Activated naive CD8-positive, alpha-beta T cell (primary cell): Measurements from ENCODE around the gene ACTBL2.
"Not testable (repeated sequence)": the region's sequence is repeated elsewhere in the genome, so short reads cannot be mapped to it uniquely, and the experiment has no call there.

Experiments
- H3K27ac Mint-ChIP-seq: one replicate; pipeline ENCODE4 v1.8.0; 2021; ENCODE audit warnings: mixed read lengths
- H3K27me3 Mint-ChIP-seq: one replicate; pipeline ENCODE4 v1.8.0; 2021; ENCODE audit warnings: mixed read lengths
- H3K36me3 Mint-ChIP-seq: one replicate; pipeline ENCODE4 v1.8.0; 2021; ENCODE audit warnings: mixed read lengths
- H3K4me1 Mint-ChIP-seq: one replicate; pipeline ENCODE4 v1.8.0; 2021; ENCODE audit warnings: low read depth, mixed read lengths
- H3K4me3 Mint-ChIP-seq: one replicate; pipeline ENCODE4 v1.8.0; 2021; ENCODE audit warnings: mild to moderate bottlenecking, mixed read lengths
- H3K9me3 Mint-ChIP-seq: one replicate; pipeline ENCODE4 v1.8.0; 2021; ENCODE audit warnings: low read depth, mixed read lengths

ACTBL2 gene

DNA sequence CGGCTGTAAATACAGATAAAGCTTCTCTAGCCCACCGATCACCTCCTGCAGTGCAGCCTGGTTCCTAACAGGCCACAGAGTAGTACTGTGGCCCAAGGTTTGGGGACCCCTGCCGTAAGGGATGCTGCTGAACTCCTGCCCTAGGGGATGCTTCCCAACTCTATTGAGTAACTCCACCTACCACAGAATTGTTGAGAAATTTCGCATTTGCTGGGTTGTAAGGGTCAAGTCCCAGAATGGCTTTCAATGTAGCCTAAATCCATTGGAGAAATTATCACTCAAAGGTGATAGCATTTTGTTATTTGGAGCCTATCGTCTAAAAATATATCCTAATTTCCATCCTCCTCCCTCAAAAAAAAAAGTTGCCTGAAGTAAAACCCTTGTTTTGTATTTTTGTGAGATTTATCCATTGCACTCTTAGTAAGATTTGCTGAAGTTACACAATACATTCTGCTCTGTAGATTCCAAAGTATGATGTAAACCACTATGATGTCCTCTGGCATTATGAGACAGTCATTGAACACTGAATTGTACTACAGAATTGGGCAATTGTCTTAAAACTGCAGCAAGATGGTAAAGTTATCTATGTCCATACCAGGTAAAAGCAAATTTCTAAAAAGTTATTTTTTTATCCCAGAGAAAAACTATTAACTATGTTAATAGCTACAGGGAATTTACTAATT lies 14.0 kb downstream of the ACTBL2 start:
- Mint-ChIP-seq H3K27me3 (peaks cover 3% of the 10 kb centered on the region), H3K36me3 (no peaks in the 10 kb centered on the region), H3K27ac (no peak overlapping the region), H3K4me1 (no peaks in the 10 kb centered on the region), H3K9me3 (peaks cover 3% of the 10 kb centered on the region), H3K4me3 (no peak overlapping the region)

DNA sequence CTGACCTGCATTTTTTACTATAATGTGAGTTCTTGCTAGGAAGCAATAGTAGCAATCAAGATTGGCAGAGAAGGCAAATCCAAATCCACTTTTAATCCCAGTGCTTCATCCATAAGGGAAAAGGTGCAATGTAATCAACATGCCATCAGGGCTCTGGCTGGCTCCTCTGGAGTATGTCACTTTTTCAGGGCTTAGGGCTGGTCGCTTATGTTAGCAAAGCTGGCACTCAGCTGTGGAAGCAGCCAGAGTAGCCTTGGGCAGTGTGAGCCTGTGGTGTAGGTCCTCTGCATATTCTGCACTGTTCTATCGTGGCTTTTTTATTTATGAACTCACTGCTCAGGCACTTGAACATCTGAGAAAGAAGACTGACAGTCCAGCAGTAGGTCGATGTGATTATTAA lies 16.1 kb downstream of the ACTBL2 start:
- no peaks in the 10 kb centered on the region for H3K4me1 Mint-ChIP-seq
- peaks cover 3% of the 10 kb centered on the region for H3K9me3 Mint-ChIP-seq
- H3K36me3 Mint-ChIP-seq: no peaks in the 10 kb centered on the region
- H3K4me3 Mint-ChIP-seq: no peak overlapping the region
- no peak overlapping the region for H3K27ac Mint-ChIP-seq
- peaks cover 3% of the 10 kb centered on the region for H3K27me3 Mint-ChIP-seq

DNA sequence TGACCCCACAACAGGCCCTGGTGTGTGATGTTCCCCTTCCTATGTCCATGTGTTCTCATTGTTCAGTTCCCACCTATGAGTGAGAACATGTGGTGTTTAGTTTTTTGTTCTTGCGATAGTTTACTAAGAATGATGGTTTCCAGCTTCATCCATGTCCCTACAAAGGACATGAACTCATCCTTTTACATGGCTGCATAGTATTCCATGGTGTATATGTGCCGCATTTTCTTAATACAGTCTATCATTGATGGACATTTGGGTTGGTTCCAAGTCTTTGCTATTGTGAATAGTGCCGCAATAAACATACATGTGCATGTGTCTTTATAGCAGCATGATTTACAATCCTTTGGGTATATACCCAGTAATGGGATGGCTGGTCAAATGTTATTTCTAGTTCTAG lies 22.6 kb downstream of the ACTBL2 start:
- not testable (repeated sequence) for H3K27me3 Mint-ChIP-seq, H3K27ac Mint-ChIP-seq

DNA sequence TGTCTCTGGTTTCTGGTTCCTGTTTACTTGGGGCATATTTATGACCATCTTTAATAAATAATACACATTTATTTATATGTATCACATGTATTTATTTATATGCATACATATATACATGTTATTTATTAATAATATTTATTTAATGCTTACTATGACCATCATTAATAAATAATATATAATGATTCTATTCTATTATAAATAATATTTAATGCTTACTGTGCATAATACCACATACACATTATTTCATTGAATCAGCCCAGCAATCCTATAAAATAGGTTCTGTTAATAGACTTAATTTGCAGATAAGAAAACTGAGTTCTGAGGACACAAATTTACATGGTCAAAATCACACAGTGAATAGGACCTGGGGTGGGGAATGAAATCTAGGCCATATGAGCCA lies 24.2 kb downstream of the ACTBL2 start:
- H3K27me3 Mint-ChIP-seq: no peaks in the 10 kb centered on the region
- H3K9me3 Mint-ChIP-seq: no peaks in the 10 kb centered on the region
- H3K27ac Mint-ChIP-seq: no peak overlapping the region
- no peaks in the 10 kb centered on the region for H3K4me1 Mint-ChIP-seq
- H3K4me3 Mint-ChIP-seq: no peak overlapping the region
- no peaks in the 10 kb centered on the region for H3K36me3 Mint-ChIP-seq

More for the DNA sequence above, 22.6 kb downstream of the ACTBL2 start:
- H3K4me1 Mint-ChIP-seq, H3K4me3 Mint-ChIP-seq, H3K9me3 Mint-ChIP-seq, H3K36me3 Mint-ChIP-seq: not testable (repeated sequence)

DNA sequence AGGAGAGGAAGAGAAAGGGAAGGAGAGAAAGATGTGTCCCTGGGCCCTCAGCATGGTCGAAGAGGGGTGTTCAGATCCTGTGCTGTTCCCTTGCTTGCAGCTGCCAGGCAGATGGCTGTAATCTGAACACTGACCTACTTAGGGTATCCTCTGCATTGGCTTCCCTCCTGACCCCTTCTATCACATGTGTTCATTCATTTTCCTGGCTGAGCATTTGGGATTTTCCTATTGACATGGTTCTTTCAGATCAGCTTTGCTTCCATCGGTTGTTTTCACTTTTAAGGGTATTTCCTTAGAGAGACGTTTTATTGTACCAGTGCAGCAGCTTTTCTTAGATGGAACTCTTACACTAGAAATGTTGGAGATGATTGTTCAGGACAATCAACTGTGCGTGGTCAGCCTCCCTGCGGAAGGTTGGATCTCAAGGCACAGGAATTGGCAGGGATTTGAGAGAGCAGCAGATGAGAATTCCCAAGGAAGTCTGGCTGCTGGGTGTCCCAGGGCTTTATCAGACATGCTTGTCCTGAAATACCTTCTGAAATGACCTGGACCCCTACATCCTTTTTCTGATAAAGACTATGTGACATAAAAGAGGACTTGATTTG lies 26.0 kb downstream of the ACTBL2 start:
- no peaks in the 10 kb centered on the region for H3K27me3 Mint-ChIP-seq
- H3K36me3 Mint-ChIP-seq: no peaks in the 10 kb centered on the region
- H3K27ac Mint-ChIP-seq: no peak overlapping the region
- H3K9me3 Mint-ChIP-seq: no peaks in the 10 kb centered on the region
- H3K4me1 Mint-ChIP-seq: peaks cover 3% of the 10 kb centered on the region
- no peak overlapping the region for H3K4me3 Mint-ChIP-seq

DNA sequence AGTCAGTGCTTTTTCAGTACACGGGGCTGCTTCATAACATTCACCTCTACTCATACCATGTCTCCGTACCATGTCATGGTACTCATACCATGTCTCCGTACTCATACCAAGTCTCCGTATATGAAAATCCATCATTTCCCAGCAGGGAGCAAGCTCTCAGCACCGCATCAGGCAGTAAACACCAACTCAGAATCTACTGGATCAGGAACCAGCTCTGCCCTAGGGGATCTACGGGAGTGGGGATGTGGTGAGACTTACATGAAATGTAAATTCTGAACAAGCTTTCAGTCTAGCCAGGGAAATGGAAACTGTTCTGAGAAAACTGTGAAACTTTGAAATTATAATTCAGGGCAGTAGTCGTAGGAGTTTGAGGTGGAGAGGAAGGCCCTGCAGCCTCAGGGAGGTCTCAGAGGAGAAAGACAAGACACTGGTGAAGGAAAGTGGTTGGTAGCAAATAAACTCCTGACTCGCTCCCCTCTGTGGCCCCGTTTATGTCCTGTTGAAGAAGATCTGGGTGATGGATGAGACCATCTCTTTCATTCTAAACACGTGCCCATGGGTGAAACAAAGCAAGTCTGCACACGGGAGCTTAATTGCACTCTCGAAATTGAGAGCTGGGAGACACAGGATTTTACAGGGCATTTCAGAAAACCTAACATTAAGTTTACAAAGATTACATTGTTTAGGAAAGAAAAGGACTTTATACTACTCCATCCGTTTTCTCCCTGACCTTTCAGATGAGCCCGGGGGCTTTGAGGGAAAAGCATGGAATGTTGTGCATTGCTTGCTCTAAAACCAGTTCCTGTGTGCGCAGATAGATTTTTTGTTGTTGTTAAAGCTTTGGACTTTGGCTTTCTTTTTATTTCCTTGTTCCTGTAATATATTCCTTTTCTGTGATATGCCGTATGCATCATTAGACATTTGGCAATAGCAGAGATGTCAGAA lies 26.8 kb downstream of the ACTBL2 start:
- no peaks in the 10 kb centered on the region for H3K36me3 Mint-ChIP-seq
- H3K4me3 Mint-ChIP-seq: no peak overlapping the region
- no peaks in the 10 kb centered on the region for H3K9me3 Mint-ChIP-seq
- H3K27me3 Mint-ChIP-seq: no peaks in the 10 kb centered on the region
- no peak overlapping the region for H3K27ac Mint-ChIP-seq
- H3K4me1 Mint-ChIP-seq: peaks cover 8% of the 10 kb centered on the region

DNA sequence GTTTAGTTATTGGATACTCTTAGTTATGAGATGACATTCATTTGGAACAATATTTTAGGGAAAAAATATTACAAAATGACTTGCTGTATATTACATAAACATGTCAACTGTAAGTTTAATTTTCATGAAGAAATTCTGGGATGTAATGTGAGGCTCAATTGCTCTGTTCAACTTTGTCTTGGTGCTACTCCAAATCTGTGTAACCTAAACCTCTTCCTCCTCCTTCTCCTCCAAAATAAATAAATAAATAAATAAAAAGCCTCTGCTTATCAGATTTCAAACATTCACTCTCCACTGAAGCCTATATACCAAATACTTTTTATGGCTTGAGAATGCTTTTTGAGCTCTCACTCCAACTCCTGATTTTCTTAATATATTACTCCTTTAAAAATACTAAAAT lies 27.7 kb downstream of the ACTBL2 start:
- H3K27ac Mint-ChIP-seq: no peak overlapping the region
- H3K4me1 Mint-ChIP-seq: peaks cover 8% of the 10 kb centered on the region
- no peaks in the 10 kb centered on the region for H3K36me3 Mint-ChIP-seq
- no peaks in the 10 kb centered on the region for H3K9me3 Mint-ChIP-seq
- no peaks in the 10 kb centered on the region for H3K27me3 Mint-ChIP-seq
- H3K4me3 Mint-ChIP-seq: no peak overlapping the region

DNA sequence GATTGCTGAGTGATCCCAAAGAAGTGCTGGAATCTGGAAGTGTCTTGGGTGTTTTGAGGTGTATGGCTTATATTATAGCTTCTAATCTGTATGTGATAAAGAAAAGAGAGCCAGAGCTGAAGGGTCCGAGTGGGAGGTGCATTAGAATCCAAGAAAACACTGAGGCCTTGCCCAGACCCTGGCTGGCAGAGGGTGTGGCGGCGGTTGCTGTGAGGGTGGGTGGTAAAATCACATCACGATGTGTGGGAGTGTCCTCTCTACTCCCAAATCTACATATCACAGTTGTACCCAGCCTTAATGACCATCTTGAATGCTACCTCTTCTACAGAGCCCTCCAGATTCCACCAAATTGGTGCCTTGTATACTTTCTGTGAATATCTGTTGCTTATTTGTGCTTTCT lies 28.9 kb downstream of the ACTBL2 start:
- Mint-ChIP-seq H3K27me3 (no peaks in the 10 kb centered on the region), H3K9me3 (no peaks in the 10 kb centered on the region), H3K27ac (no peak overlapping the region), H3K4me3 (no peak overlapping the region), H3K4me1 (peaks cover 8% of the 10 kb centered on the region), H3K36me3 (no peaks in the 10 kb centered on the region)

DNA sequence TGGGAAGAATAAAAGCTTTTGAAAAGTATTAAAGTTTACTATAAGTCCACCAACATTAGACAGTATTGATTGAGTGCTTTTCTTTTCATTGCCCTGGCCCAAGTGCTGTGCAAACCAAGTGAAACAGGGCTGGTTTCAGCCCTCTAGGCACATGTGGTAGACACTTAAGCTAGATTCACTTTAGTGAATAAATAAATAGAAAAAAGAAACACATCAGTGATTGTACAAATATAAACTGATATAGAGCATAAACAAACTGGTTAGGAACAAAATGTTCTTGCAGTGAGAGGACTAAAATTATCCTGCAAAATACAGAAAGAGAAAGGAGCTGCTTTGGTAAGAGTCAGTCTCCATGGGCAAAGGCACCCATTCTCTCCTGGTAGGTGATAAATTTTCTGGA lies 29.7 kb downstream of the ACTBL2 start:
- no peaks in the 10 kb centered on the region for H3K36me3 Mint-ChIP-seq
- H3K27ac Mint-ChIP-seq: no peak overlapping the region
- no peaks in the 10 kb centered on the region for H3K9me3 Mint-ChIP-seq
- H3K4me1 Mint-ChIP-seq: peaks cover 8% of the 10 kb centered on the region
- no peak overlapping the region for H3K4me3 Mint-ChIP-seq
- no peaks in the 10 kb centered on the region for H3K27me3 Mint-ChIP-seq

DNA sequence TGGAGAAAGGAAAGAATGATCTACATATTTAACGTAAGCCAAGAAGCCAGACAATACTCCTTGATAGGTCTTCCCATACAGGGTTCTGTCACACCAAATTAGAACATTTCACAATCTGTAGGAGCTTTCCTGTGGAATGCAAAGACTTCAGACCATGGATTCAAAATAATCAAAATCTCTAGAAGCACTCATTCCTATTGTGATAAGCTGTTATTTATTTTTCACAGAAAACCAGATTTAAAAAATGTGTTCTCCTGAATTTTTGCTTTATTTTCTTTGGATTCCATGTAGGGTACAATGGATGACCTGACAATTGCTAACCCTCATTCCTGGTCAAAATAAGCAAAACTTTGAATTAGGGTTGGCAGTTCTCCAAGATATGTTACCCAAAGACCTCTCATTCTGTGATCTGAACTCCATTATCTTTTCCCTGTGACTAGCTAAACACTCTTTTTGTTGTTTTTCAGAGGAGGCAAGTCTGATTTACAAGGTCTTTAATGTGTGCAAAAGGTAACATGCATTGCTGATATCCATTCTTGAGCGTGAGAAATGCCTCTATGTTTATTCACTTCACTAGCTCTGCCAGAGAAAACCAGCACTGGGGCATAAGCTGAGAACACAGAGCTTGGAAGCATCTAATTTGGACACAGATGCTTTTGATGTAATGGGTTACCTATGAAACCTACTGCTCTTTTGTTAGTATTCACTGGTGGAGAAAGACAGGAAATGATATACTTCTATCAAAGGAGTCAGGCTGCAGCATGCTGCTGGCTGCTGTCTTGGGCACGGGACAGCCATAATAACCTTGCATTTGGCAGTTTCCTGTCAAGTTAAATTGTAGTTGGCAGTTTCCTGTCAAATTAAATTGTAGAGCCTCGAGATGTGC lies 31.4 kb downstream of the ACTBL2 start:
- no peak overlapping the region for H3K27ac Mint-ChIP-seq
- H3K9me3 Mint-ChIP-seq: no peaks in the 10 kb centered on the region
- no peak overlapping the region for H3K4me3 Mint-ChIP-seq
- H3K4me1 Mint-ChIP-seq: peaks cover 8% of the 10 kb centered on the region
- H3K27me3 Mint-ChIP-seq: no peaks in the 10 kb centered on the region
- no peaks in the 10 kb centered on the region for H3K36me3 Mint-ChIP-seq

DNA sequence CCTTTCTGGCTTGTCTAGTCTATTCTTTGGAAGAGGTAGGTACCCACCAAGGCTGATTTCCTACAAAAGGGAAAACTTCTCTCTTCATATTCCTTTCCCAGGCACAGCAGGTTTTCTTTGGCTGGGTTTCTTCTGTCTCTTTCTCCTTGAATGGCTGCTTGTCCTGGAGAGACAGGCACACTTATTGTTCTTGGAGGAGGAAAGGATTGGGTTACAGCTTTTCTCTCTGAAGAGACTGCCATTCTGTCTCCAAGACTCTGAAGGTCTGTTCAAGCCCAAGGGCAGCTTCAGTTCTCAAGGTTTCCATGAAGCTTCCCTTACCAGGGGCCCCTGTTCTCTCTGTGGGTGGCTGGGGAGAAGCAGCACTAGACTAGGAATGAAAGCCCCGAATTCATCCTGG lies 33.9 kb downstream of the ACTBL2 start:
- peaks cover 7% of the 10 kb centered on the region for H3K27me3 Mint-ChIP-seq
- no peak overlapping the region for H3K27ac Mint-ChIP-seq
- no peaks in the 10 kb centered on the region for H3K36me3 Mint-ChIP-seq
- no peak overlapping the region for H3K4me3 Mint-ChIP-seq
- H3K9me3 Mint-ChIP-seq: no peaks in the 10 kb centered on the region
- peaks cover 8% of the 10 kb centered on the region for H3K4me1 Mint-ChIP-seq

DNA sequence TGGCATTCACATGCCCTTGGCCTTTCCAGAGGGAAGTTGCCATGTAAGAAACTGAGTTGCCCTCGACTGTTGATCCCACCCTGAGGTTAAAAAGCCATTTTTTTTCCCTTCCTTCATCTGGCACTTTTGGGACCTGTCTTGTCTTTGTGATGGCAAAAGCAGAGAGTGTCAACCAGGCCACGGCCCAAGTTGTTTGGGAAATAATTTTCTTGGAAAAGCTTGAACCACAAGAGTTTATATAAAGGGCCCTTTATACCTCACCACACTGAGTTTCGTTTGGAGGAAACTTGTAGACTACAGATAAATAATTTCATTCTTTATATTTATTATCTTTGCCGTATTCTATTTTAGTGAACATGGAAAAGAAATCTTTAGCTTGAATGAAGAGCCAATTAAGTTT lies 34.3 kb downstream of the ACTBL2 start:
- no peaks in the 10 kb centered on the region for H3K36me3 Mint-ChIP-seq
- peaks cover 8% of the 10 kb centered on the region for H3K4me1 Mint-ChIP-seq
- no peak overlapping the region for H3K27ac Mint-ChIP-seq
- H3K27me3 Mint-ChIP-seq: peaks cover 10% of the 10 kb centered on the region
- H3K9me3 Mint-ChIP-seq: no peaks in the 10 kb centered on the region
- H3K4me3 Mint-ChIP-seq: no peak overlapping the region

DNA sequence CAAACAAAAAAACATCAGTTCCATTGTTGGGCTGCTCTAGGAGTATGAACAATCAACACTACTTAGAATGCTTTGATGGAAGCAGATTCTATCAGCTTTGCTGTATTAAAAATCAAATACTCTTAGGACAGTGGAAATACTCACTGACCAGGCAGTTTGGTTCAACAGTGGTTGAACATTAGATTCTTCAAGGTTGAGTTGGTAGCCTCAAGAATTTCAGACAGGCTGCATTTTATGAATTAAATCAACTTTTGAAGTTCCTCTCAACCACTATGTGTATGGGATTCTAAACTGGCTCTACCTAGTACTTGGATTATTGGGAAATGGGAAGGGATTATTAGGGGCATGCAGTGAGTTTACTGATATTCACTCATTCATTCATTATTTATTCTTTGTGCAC lies 35.0 kb downstream of the ACTBL2 start:
- peaks cover 8% of the 10 kb centered on the region for H3K4me1 Mint-ChIP-seq
- no peaks in the 10 kb centered on the region for H3K9me3 Mint-ChIP-seq
- peaks cover 11% of the 10 kb centered on the region for H3K27me3 Mint-ChIP-seq
- H3K36me3 Mint-ChIP-seq: no peaks in the 10 kb centered on the region
- H3K4me3 Mint-ChIP-seq: no peak overlapping the region
- no peak overlapping the region for H3K27ac Mint-ChIP-seq

DNA sequence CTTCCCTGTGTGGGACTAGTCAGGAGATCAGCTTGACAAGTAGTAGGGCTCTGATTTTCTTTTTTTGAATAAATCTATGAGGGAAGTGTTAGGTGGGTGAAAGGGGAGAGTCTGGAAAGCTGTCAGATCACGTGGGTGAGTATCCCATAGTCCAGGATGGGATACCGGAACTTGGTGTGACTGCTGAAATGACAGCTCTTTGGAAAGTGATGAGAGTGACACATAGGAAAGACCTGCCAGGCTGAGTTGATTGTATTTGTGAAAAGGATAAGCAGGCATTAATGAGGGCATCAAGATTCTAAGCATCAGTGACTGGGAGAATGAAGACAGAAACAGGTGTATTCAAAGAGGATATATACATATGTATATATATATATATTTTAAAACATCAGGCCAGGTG lies 35.6 kb downstream of the ACTBL2 start:
- H3K27me3 Mint-ChIP-seq: peaks cover 11% of the 10 kb centered on the region
- H3K4me3 Mint-ChIP-seq: no peak overlapping the region
- H3K4me1 Mint-ChIP-seq: peaks cover 8% of the 10 kb centered on the region
- no peak overlapping the region for H3K27ac Mint-ChIP-seq
- H3K36me3 Mint-ChIP-seq: no peaks in the 10 kb centered on the region
- no peaks in the 10 kb centered on the region for H3K9me3 Mint-ChIP-seq

DNA sequence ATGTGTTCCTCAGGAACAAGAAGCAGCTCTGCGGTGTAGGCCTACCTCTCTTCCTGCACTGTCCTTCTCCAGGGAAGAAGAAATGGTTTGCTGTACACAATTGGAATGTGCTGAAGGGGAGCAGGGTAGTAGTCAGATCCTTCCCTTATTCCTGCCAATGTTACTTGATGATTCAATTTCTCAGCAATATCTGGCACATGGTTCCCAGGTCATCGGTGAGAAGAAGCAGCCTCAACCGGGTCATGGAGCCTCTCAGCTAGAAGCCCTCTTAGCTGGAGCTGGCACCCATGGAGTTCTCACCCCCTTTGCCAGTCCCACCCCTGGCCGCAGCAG lies 36.9 kb downstream of the ACTBL2 start:
- no peak overlapping the region for H3K27ac Mint-ChIP-seq
- no peak overlapping the region for H3K4me3 Mint-ChIP-seq
- no peaks in the 10 kb centered on the region for H3K4me1 Mint-ChIP-seq
- H3K27me3 Mint-ChIP-seq: peaks cover 11% of the 10 kb centered on the region
- no peaks in the 10 kb centered on the region for H3K9me3 Mint-ChIP-seq
- no peaks in the 10 kb centered on the region for H3K36me3 Mint-ChIP-seq
